Sciatic nerve (tissue), 2 donors: ENCODE measurements around the gene PCBP3. TPM values are rescaled to one million over a fixed set of nuclear protein-coding genes. Genes with fewer than 3 reads are reported as not detected.
"Not testable (repeated sequence)": the region's sequence is repeated elsewhere in the genome, so short reads cannot be mapped to it uniquely, and the experiment has no call there.

Experiments
- ATAC-seq: fragments of 200-7000 bp; cut with Tn5 transposase; one replicate; pipeline ENCODE4 v1.9.1; 2020; ENCODE audit warnings: mild to moderate bottlenecking, moderate library complexity
- DNase-seq: peaks from one replicate; pipeline ENCODE4 v3.0.0-alpha.2; 2020; ENCODE audit warnings: low spot score
- intact Hi-C: fragments of 100-400 bp; cut with DNase I; formaldehyde crosslinking; loops from one replicate; pipeline ENCODE4 v1.14.2; 2022
- total RNA-seq: library from RNA; stranded (reverse); fragmentation: NEBNext Ultra II Directional; extraction: Animal tissue kit (Norgen Biotek cat#: 25700); gene quantifications from one replicate; pipeline ENCODE4 v1.2.1, GENCODE V29; 2021
- donor health status: DM: no; HTN: no; CAD: no.
- donor health status: DM: no; HTN: no; CAD: no.

PCBP3 gene
- total RNA-seq, 1 donor from 2014 or later = 14.1 TPM

DNA sequence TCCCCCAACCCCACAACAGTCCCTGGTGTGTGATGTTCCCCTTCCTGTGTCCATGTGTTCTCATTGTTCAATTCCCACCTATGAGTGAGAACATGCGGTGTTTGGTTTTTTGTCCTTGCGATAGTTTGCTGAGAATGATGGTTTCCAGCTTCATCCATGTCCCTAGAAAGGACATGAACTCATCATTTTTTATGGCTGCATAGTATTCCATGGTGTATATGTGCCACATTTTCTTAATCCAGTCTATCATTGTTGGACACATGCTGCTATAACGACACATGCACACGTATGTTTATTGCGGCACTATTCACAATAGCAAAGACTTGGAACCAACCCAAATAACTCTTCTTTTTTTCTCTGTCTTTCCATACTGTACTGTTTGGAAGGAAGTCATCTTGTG, 66.8 kb downstream of the PCBP3 start:
- DNase-seq, intact Hi-C loops, ATAC-seq: not testable (repeated sequence)

DNA sequence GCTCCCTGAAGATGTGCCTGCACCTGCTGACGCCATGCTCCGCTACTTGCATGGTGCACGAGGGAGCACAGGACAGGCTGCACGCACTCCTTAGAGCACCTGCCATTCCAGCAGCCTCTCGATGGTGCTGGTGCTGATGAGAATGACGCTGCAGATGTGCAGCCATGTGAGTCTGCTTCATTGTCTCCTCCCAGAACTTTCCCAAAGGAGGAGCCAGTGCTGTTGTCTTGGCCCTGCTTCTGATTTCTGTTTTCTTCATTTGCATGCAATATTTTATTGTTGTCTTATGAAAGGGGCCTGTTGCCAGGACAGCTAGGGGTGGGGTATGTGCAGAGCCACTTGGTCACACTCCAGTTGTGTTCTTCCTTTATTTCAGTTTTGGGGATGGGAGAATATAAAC, 70.1 kb downstream of the PCBP3 start:
- DNase-seq (no peak), ATAC-seq (no peak)
- intact Hi-C loops = no loop called here

DNA sequence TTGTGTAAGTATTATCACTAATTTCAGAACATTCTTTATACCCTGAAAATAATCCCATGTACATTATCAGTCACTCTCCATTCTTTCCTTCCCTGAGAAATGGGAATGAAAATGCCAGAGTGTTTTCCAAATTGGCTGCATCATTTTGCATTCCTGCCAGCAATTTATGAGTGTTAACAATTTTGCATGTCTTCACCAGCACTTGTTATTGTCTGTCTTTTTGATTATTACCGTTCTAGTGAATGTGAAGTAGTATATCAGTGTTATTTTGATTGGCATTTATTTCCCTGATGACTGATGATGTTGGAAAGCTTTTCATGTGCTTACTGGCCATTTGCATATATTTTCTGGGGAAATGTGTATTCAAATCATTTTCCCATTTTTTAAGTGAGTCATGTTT, 71.9 kb downstream of the PCBP3 start:
- intact Hi-C loops = no loop called here
- DNase-seq (no peak), ATAC-seq (no peak)

DNA sequence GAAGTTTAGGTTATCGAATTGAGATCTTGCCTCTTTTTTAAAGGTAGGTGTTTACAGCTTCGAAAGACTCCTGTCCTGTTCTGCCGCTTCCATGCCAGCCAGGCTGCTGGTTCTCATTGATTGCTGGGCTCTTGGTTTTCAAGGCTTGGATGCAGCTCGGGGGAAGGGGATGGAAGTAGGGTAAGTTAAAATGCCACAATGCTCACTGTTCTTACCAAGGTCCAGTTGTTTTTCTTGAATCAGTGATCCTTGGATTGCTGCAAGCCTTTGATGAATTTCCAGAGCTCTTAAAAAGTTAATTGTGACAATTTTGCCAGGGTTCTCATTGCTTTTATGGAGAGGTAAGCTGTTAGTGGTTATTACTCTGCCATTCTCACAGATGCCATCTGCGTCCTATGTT, 74.9 kb downstream of the PCBP3 start:
- intact Hi-C loops = no loop called here
- no peak for ATAC-seq
- DNase-seq = no peak

DNA sequence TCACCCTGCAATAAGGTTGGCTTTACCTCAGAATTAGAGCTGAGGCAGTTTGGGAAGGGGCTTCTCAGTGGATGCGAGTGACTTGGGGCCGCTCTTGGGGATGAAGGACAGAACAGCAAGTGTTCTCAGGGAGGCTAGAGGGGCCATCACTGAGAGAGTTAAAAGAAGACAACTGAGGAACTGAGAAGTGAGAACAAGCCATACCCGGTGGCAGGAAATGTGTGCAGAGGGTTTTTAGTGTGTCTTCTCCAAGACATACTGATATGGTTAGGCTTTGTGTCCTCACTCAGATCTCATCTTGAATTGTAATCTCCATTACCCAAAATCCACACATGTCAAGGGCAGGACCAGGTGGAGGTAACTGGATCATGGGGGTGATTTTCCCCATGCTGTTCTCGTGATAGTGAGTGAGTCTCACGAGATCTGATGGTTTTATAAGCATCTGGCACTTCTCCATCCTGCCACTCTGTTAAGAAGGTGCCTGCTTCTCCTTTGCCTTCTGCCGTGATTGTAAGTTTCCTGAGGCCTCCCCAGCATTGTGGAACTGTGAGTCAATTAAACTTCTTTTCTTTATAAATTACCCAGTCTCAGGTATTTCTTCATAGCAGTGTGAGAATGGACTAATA, 75.8 kb downstream of the PCBP3 start:
- ATAC-seq = no peak
- intact Hi-C loops = no loop called here
- no peak for DNase-seq

DNA sequence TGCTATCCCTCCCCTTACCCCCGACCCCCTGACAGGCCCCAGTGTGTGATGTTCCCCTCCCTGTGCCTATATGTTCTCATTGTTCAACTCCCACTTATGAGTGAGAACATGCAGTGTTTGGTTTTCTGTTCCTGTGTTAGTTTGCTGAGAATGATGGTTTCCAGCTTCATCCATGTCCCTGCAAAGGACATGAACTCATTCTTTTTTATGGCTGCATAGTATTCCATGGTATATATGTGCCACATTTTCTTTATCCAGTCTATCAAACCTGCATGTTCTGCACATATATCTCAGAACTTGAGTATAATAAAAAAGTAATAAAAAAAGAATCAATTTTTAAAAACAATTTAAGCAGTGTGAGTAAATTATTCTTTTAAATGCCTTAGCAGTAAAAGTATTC, 76.7 kb downstream of the PCBP3 start:
- DNase-seq, intact Hi-C loops, ATAC-seq: not testable (repeated sequence)

DNA sequence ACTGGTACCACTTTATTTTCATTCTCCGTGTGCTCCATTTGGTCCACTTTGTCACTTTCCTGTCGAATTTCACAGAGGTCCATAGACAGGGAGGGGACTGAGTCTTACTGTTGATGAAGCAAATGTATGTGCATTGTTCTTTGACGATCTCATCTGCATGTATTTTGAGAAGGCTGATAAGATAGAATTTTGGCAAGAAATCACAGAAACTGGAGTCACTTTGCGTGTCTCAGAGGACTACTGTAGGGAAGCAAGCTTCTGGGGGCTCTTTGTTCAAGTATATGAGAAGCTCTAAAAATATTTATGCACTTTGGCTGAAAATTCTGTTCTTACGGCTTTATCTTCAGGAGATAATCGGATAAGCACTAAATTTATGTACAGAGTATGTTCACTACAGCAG, 78.1 kb downstream of the PCBP3 start:
- no peak for DNase-seq
- no peak for ATAC-seq
- intact Hi-C loops = no loop called here

DNA sequence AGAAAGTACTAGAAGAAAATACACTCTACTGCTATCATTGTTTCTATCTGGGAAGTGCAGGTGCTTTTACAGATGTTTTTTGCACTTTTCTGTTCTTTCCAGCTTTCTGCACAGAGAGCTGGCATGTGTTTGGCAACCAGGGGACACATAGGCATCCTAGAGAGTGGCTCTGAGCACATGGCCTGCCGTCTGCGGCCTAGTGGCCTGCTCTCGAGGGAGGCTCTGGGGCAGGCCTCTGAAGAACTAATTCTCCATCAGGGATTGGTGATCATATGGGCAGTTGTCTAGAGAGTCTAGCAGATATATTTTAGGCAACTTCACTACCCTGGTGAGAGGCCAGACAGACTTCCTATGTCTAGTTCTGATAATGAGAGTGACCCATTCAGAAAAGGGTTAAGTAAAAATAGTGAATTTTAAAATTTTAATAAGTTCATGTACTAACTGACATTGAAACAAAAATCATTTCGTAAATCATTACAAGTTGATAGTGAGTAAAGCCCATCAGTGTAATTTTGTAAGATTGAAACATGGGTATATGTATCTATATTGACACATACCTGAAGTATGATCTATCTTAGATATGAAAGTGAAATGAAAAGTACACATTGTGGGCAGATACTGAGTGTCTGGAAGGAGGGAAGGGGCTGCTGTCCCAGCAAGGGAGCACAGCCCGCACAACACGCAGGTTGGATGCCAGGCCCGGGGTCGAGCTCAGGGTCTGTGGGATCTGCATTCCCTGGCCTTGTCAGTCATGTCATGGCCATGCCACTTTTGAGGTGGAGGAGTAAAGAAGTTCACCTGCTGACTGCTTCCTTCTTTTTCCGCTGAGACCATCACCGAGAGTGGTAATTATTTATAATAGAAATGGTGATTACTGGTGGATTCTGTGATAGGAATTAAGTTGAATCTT, 79.8 kb downstream of the PCBP3 start:
- intact Hi-C loops = no loop called here
- ATAC-seq (no peak), DNase-seq (no peak)

DNA sequence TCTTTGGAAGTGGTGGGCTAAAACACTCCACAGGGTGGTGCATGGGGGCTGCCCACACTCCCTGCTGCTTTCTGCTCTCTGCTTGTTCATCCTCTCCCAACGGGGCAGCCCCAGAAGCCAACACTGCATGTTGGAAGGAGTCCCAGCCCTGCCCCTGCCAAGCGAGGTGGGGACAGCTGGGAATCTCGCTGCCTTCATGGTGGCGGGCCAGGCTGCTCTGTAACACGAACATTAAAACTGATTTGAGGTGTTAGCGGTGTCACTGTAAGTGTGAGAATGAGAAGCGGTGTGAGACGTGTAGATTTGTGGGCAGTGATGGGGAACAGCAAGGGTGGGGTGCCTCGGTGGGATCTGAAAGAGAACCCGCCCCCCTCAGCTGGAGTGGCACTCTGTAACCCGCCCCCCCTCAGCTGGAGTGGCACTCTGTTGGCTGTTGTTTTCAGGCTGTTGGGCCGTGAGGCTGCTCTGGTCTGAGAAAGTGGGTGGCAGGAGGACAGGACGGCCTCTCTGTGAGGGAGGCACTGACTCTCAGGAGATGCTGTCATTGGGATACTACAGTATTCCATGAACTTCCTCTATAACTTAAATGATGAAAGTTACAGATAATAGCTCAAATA, 80.9 kb downstream of the PCBP3 start:
- DNase-seq (no peak), ATAC-seq (no peak)
- intact Hi-C loops = no loop called here

DNA sequence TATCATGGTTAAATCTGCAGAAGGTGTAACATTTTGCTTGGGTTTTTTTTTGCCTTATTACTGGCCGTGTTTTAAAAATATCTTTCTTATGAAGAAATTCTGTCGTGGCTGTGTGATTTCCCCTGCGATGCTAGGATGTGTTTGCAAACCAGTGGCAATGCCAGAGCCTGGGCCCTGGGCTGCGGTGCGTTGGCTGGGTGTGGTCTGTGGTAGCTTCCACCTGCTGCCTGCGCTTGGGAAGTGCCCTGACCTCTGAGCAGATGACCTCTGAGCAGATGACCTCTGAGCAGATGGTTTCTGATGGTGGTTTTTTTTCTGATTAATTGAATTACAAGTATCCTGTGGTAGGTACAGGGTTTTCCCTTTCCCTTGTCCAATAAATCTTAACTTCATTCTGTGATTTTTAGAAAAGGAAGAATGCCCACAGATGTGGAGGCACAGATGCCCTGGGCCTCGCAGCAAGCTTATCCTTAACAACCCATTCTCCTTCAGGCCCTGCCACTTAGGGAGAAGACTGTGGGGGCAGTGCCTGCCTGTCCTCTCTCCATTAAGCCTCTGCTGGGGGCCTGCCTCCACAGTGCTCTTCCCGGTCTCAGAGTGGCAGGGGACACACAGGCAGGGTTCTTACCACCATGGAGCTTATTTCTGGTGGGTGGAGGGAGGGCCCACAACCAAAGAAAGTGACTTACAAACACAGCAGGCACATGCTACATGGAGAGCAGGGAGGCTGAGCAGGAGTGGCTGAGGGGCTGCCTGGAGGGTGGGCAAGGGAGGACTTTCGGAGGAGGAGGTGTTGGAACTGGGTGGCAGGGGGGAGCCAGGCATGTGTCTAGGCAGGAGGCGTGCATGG, 81.7 kb downstream of the PCBP3 start:
- ATAC-seq (no peak), DNase-seq (no peak)
- intact Hi-C loops = no loop called here

DNA sequence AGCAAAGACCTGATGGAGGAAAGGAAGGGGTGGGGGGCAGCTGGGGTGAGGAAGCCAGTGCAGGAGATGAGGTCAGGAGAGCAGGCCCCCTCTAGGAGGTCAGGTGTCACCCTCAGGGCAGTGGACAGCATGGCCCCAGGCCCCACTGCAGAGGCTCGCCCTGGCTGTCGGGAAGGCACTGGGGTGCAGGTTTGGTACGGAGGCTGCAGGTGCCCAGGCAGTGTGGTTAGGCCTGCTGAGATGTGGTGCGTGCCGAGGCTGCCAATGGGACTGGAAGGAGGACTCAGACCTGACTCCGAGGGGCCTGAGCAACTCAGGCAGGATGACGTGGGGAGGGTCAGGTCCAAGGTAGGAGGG, 82.3 kb downstream of the PCBP3 start:
- intact Hi-C loops = no loop called here
- ATAC-seq (no peak), DNase-seq (no peak)

DNA sequence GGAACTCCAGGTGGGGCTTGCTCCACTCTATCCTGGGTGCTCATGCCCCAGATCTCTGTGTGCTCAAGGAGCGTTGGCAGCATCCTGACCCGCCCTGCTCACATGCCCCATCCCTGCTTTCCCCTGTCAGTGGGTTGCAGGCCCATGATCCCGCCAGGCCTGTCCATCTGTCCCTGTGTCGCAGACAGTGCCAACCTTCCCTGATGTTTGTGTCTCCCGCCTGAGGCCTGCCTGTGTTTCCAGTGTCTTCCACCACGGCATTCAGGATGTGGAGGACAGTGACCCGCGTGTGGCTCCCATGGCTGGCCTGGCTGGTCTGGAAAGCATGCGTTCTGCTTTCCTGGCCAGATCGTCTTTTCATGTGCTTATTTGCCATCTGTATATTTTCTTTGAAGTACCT, 82.9 kb downstream of the PCBP3 start:
- intact Hi-C loops = no loop called here
- DNase-seq = no peak
- ATAC-seq = no peak

DNA sequence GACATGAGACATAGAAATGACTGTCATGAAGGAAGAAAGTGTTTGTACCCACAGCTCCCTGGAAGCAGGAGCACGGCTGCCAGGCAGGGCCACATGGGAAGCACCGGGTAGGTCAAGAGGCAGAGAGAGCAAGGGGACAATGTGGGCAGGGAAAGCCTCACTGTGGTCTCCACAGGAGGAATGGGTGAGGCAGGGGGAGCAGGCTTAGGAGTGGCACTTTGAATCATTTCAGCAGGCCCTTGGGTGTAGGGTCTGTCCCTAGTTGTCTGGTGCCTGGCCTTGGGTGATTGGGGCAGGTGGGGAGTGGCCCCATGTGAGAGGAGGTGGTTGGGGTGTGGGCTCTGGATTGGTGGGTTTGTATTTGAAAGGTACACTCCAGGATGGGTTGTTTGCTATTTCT, 83.9 kb downstream of the PCBP3 start:
- intact Hi-C loops = no loop called here
- DNase-seq = no peak
- ATAC-seq = no peak

DNA sequence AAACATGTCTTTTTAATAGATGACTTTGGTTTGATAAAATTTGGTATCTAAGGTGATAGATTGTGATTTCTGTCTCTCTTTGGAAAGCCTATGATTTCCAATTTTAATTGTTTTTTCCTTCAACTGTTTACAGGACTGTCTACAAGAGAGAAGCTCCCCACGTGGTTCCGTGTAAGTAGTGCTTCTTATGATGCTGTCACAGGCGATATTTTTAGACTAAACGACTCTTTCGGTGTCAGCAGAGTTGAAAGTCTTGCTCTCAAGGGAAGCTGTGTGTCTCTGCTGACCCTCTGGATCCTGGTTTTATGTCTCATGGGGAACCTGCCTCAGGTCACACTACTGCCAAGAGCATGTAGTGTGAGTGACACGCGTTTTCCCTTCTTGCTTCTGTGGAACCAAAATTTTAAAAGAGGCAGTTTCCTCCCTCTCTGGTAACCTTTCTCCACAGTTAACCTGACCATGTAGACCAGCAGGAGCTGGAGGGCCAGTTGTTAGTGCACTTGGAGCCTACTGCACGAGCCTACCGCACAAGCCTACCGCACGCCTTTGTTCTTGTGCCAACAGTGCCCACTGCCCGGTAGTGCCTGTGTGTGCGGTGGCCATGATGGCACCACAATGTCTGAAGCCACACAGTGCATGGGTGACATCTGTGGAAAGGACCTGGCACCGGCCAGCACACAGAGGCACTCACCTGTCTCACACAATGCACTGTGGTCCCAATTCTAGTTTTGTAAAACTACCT, 91.9 kb downstream of the PCBP3 start:
- intact Hi-C loops = no loop called here
- no peak for ATAC-seq
- no peak for DNase-seq

DNA sequence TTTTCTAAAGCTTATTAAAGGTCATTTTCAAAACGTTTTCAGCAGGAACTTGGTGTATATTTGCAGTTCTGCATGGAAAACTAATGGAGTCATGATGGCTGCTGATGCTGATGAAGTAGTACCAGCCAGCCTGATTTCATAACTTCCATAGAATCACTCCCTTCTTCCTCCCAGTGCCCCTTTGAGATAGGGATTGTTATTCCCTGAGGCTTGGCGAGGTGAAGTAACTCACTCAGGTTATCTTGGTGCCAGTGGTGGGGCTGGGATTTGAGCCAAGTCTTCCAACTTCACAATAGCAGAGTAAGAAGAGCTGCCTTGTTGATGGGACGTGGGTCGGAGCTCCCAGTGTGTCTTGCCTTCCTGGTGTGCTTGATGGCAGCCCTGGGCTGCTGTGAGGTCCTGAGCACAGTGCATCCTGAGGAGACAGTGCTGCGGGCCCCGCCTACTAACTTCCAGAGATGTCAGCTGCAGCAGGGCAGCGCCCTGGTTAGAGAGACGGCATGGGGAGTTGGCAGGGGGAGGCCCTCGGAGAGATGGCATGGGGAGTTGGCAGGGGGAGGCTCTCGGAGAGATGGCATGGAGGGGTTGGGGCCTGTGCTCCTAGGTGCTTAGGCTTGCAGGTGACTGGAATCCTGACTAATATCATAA, 92.6 kb downstream of the PCBP3 start:
- ATAC-seq (peak; percentile 63), DNase-seq (no peak)
- intact Hi-C loops = no loop called here

DNA sequence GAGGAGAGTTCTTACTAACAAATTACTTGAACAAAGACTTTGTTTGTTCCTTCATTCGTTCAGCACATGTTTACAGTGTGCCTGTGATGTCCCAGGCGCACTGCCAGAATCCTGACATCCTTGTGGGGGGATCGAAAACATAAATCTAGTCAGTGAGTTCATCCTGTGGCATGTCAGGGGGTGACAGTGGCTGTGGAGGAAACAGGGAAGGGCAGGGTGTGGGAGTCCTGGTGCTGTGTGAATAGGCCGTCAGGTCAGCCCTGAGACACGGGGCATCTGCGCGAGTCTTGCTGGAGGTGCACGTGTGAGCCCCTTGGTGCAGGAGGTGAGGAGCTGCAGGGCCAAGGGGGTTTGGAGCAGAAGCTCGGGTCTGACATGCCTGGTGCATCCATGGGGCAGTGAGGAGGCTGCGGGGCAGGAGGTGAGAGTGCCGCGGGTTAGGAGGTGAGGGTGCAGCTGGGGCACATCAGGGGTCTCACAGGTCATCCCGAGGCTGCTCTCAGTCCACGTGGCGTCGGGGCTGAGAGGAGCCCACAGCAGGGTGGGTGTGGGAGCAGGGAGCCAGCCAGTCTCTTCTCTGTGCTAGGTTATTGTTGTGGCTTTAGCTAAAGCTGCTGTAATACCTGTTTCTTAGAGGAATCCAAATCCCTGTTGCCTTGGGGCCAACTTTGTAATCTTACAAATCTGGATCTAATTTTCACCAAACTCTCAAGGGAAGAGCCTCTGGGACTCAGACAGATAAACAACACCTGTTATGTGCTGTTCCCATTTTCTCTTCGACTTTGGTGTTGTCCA, 93.4 kb downstream of the PCBP3 start:
- DNase-seq = no peak
- intact Hi-C loops = no loop called here

DNA sequence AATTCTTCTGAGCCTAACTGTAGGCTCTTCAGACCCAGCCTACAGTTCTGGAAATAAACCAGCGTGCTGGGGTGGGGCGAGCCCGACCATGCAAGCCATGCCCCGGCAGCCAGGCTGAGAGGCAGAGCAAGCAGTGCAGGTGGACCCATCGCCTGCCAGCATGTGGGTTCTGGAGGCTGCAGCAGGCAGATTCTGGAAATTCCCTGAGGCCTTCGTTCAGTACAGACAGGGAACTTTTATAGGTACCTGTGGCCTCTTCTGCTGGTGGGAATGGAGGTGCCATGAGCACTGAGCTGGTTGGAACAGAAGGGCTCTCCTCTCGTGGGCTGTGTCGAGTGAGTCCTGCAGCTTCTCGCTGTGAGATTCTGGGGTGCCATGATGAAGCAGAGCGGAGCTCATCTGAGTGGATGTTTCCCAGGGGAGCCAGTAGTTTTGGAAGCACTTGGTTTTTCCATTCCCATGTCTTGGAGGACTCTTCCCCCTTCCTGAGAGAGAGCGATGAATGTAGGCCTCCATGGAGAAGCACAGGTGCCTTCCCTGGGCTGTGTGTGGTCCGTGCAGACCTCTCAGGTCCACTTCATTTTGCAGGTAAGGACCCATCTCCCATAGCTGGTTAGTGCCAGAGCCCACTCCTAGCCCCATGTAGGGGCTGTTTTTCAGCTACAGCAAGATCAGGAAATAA, 94.1 kb downstream of the PCBP3 start:
- intact Hi-C loops = no loop called here
- DNase-seq (no peak), ATAC-seq (no peak)

More for the DNA sequence above, 93.4 kb downstream of the PCBP3 start:
- peak; percentile 91 for ATAC-seq
